ENCODE data around the gene IGSF8.
A peak's percentile ranks its signal among the peaks of the same experiment; 100 is the strongest.

Gene IGSF8

GRCh38 chr1:160101717-160102522 lies 3.5 kb upstream of the IGSF8 start:
- intact Hi-C loops (cut with DNase I; ENCODE audit: low total_unique reads), result loop anchor here (5.0 to 10.0 kb wide), 2 partner anchors 115 to 153 kb away; no protein-coding TSS in a partner anchor
- H3K4me1 ChIP-seq, result peaks cover 0 to 54% (median 50%) of the 10 kb centered on the region in 4 donors
- no peak for DNase-seq
- peak overlapping the region; percentile 96 to 99 for H3K27ac ChIP-seq
- H3K9me3 ChIP-seq, result no peaks in the 10 kb centered on the region
- TF ChIP-seq CTCF (IDR thresholded peaks at IDR 0.05), result no peak
- H3K36me3 ChIP-seq, result no peaks in the 10 kb centered on the region
- no peak overlapping the region for H3K4me3 ChIP-seq
- no peaks in the 10 kb centered on the region for H3K27me3 ChIP-seq

GRCh38 chr1:160101037-160101716 lies 2.8 kb upstream of the IGSF8 start:
- no peaks in the 10 kb centered on the region for H3K36me3 ChIP-seq
- TF ChIP-seq CTCF (IDR thresholded peaks at IDR 0.05), result peak; percentile 97 to 98
- H3K27me3 ChIP-seq, result no peaks in the 10 kb centered on the region
- intact Hi-C loops (cut with DNase I; ENCODE audit: low total_unique reads), result loop anchor here (5.0 to 10.0 kb wide), 2 partner anchors 116 to 154 kb away; no protein-coding TSS in a partner anchor
- H3K27ac ChIP-seq, result peak overlapping the region; percentile 96 to 99
- no peak overlapping the region for H3K4me3 ChIP-seq
- H3K4me1 ChIP-seq, result peaks cover 0 to 61% (median 58%) of the 10 kb centered on the region in 4 donors
- DNase-seq, result peak; percentile 73 to 92
- no peaks in the 10 kb centered on the region for H3K9me3 ChIP-seq

- no peaks in the 10 kb centered on the region for H3K27me3 ChIP-seq
- peaks cover 2 to 7% (median 4%) of the 10 kb centered on the region in 3 donors for H3K36me3 ChIP-seq
- TF ChIP-seq CTCF (IDR thresholded peaks at IDR 0.05), result no peak
- H3K4me1 ChIP-seq, result peaks cover 0 to 74% (median 68%) of the 10 kb centered on the region in 4 donors
- H3K27ac ChIP-seq, result peak overlapping the region; percentile 96 to 99
- DNase-seq, result no peak
- no peak overlapping the region for H3K4me3 ChIP-seq
- intact Hi-C loops (cut with DNase I; ENCODE audit: low total_unique reads), result loop anchor here (5.0 to 10.0 kb wide), 2 partner anchors 117 to 155 kb away; no protein-coding TSS in a partner anchor
- H3K9me3 ChIP-seq, result no peaks in the 10 kb centered on the region
Measured at GRCh38 chr1:160099716-160100375, 1.4 kb upstream of the IGSF8 start.

GRCh38 chr1:160098852-160099561 lies 588 bp upstream of the IGSF8 start:
- intact Hi-C loops (cut with DNase I; ENCODE audit: low total_unique reads), result loop anchor here (1.0 kb wide), 1 partner anchor 13 kb away; no protein-coding TSS in a partner anchor
- no peaks in the 10 kb centered on the region for H3K9me3 ChIP-seq
- peak overlapping the region; percentile 96 for H3K4me3 ChIP-seq
- peak; percentile 96 to 99 for DNase-seq
- peak in 1 of 2 experiments; percentile 13 for TF ChIP-seq CTCF (IDR thresholded peaks at IDR 0.05)
- H3K27ac ChIP-seq, result peak overlapping the region; percentile 96 to 99
- H3K4me1 ChIP-seq, result peaks cover 0 to 75% (median 64%) of the 10 kb centered on the region in 4 donors
- H3K27me3 ChIP-seq, result no peaks in the 10 kb centered on the region
- peaks cover 10 to 15% (median 10%) of the 10 kb centered on the region in 3 donors for H3K36me3 ChIP-seq

Data from tibial artery (tissue), 4 donors.